Suppressor macrophage (primary cell): ENCODE data around the gene SLC25A45.

Experiments used
- DNase-seq, 4 experiments: peaks; one replicate each; pipeline ENCODE4 v3.0.0-alpha.2; 2020 to 2022
- total RNA-seq, 17 experiments: gene quantifications; one replicate each; lab custom pipeline; 2026; ENCODE audit warnings: mixed read lengths in 6 of 17, inconsistent platforms in 3 of 17; lab: John Stamatoyannopoulos, UW

SLC25A45 gene, protein sequence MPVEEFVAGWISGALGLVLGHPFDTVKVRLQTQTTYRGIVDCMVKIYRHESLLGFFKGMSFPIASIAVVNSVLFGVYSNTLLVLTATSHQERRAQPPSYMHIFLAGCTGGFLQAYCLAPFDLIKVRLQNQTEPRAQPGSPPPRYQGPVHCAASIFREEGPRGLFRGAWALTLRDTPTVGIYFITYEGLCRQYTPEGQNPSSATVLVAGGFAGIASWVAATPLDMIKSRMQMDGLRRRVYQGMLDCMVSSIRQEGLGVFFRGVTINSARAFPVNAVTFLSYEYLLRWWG
- 2.4 to 10.0 (median 5.5) reads per million in 17 experiments for total RNA-seq

DNA sequence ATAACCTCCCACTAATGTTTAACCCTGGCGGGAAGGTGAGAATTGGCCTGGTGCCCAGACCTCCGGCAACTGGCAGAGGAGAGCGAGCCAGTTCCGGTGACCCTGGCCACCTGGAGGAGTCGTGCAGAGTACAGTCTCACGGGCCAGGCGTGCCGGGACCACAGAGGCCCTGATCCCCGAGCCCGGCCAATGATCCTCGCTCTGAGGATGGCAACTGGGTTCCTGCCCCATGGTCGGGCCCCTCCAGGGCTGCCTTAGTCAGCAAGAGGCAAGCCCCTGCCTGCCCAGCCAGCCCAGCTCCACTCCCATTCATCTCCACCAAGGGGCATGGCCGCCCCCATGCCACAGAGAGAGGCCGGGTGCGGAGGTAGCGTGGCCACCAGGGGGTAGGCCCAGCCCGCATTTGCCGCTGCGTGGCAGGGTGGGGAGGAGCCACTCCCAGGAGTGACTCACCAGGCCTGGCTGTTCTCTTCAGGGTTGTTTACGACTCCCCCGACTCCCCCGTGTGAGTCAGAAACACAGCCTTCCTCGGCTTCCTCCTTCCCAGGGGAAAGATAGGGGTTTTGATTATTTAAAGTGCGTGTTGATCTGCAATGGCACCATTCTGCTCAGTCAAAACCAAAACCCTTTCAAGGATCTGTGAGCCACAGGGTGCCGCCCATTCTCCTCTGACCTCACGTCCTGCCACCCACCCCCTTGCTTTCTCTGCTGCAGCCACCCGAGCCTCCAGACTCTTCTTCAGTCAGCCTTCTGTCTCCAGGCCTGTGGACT, at the start of gene SLC25A45:
TSS of gene SLC25A45 (minus strand) at position 614 of the 771 bp plus-strand sequence. CDS start 695 bp downstream, outside the sequence.
- peak; percentile 95 to 98 (median 96) for DNase-seq

DNA sequence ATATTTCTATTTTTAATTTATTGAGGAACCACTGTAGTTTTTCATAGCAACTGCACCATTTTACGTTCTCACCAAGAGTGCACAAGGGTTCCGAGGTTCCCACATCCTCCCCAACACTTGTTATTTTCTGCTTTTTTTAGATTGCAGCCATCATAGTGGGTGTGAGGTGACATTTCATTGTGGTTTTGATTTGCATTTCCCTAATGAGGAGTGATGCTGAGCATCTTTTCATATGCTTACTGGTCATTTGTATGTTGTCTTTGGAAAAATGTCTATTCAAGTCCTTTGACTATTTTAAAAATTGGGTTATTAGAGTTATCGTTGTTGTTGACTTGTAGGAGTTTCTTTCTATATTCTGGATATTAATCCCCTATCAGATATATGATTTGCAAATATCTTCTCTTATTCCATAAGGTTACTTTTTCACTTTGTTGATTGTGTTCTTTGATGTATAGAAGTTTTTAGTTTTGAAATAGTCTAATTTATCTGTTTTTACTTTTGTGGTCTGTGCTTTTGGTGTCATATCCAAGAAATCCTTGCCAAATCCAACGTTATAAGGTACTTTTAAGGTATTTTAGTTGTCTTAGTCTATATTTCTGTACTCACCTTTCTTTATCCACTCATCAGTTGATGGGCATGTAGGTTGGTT, 49.1 kb upstream of the SLC25A45 start:
- peak; percentile 49 to 76 (median 55) for DNase-seq

DNA sequence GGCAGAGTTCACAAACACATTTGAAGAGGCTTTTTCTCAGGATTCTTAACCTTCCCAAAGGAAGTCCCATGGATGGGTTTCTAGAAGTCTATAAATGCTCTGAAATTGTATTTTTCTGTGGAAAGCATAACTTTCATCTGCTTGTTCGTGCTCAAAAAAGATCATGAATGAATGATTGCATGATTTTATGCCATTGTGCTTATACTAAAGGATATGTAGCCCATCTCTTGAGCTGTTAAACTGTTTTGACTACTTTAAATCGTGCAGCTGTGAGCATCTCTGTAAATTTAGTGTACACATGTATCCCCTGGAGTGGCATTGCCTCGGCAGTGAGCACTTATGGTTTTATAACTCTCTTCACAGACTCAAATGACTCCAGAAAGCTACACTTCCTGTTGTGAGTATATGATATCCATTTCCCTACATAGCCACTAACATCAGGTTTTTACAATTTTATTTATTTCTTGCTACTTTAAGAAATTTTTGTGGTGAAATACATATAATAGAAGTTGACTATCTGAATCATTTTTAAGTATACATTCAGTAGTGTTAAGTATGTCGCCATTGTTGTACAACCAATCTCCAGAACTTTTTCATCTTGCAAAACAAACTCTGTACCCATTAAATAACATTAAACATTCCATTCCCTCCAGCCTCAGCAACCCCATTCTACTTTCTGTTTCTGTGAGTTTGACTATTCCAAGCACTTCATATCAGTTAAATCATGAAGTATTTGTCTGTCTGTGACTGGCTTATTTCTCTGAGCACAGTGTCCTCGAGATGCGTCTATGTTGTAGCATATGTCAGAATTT, 48.2 kb upstream of the SLC25A45 start:
- peak; percentile 31 to 66 (median 48) for DNase-seq

DNA sequence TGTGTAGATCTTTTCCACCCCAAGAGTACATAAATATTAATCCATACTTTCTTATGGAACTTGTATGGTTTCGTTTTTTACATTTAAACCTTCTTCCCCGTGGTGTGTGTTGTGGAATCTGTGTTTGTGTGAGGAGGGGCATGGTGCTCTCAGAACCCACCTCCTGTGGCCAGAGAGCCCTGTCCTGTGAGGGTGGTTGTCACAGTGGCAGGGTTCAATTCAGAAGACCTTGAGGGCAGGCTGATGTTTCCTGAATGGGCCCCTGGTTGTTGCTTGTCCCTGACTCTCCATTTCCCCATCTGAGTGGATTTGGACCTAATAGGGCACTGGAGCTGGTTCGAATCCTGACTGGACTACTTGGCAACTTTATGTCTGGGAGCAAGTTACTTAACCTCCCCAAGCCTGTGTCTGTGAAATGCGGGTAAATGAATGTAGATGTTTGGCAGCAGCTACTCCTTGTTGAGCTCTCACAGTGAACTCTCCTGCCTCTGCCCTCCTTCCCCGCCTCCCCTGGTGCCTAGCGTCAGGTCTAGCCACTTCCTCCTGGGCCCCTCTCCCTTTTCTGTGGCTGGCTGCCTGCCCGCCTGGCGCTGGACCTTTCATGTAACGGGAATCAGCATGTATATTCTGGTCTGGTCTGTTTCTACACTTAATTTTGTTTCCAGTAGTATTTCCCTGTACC, 47.4 kb upstream of the SLC25A45 start:
- DNase-seq: peak; percentile 68 to 79 (median 72)

DNA sequence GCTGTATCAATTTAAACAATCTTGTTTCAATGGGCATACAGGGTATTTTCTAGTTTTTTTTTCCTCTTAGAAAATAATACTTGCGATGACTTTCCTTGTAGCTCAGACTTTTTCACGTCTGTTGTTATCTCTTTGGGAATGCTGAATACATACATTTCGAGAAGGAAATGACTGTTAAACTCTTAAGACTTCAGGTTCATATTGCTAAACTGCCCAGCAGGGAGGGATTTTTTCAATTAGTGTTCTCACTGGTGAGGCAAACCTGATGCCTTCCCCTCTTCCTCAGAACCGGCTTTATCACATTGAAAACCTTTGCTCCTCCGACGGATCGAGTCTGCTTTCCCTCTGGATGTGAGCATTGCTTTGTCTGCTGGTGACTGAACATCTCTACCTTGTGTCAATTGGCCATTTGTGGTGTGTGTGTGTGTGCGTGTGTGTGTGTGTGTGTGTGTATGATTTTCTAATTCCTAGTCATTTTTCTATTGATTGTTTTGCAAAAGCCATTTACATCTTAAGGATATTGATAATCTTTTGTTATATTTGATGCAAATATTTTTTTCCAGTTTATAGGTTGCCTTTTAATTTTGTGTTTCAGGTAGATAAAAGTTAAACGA, 46.7 kb upstream of the SLC25A45 start:
- peak; percentile 64 to 71 (median 68) for DNase-seq

DNA sequence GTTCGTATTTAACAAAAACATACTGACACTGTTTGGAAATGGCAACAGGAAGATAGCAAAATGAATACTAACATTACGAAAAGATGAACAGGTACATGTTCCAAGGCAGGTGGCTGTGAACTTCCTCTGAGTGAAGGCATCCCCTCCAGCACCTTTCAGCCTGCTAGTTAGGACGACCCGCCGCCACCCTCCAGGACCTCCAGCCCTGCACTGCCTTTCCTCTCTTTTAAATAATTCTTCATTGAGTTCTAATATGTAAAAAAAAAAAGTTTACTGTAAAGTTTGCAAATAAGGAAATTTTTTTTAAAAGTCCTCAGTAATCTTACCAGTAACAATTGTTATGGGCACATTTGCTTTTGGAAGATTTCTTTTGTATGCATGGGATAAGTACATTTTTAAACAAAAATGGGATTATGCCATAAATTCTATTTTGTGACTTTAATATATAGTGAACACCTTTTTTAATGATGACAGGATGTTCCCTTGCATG, 46.2 kb upstream of the SLC25A45 start:
- DNase-seq: peak in 2 of 4 experiments; percentile 48 to 55

DNA sequence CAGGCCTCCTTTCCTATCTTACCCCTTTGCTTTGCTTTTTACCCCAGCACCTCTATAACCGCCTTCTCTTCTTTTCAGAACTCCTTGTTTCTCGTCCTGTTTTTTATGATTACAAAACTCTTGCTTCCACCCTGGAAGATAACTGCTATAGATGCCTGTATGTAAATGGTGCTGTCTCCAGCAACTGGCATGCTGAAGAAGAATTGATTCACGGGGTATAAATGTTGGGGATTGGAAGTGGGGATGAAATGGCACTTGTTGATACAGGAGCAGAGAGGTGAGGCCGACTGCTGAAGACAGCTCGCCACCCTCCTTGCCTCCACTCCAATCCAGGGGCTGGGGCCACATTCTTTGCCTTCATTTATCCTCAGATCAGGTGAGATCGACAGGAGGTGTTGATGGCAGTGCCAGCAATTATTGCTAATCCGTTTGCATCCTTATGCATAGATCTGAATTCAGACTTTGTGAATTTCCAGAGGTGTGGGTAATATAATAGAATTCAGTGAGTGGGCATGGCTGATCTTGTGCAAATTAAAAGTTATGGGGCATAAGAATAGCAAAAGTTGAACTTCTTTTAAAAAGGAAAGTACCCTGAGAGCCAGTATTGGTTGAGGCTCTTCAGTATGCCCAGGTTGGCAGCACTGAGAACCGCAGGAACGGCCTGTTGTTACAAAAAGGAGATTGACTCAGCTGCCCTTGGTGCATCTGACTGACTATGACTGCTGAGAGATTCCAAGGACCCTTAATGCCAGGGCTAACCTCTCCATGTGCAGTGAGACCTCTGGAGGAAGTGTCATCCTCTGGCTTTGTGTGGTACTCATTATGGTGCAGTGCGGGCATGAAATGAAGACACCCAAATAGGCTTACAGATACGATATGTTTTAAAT, 45.5 kb upstream of the SLC25A45 start:
- DNase-seq: peak; percentile 63 to 71 (median 68)

DNA sequence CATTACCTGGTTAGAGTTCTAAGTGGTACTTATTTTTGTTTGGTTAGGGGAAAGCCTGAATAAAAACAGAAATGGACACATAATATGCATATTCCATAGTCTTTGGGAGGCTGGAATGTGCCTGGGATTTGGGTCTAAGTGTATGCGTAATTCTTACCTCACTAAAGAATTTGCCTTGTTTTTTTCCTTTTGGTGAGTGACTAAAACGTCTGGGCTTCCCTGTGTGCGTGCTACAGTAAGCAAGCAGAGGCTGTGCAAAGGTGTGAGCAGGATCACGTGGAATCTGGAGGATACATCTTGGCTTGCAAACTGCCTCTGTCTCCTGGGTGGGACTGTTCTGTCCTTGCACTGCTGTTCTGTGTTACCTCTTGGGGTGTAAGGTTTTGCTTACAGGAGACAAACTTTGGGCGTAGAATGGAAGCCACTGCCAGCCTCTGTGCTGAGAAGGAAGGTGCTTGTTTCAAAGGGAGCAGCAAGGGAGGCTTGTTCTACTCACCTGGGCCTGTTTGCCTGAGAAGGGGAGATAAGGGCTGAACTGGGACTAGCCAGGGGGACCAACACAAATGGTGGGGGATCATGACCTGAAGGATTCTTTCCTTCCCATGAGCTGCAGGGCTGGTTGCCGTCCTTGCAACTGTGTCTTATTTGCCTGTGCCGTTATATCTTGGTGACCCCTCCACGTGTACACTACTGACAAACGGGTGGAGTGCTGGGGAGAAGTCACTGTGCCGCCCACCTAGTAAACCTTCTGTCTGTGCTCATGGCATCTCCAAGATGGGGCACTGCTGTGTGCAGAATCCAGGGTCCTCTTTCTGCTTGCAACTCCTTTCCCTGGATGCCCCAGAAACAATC, 44.6 kb upstream of the SLC25A45 start:
- peak; percentile 70 to 83 (median 79) for DNase-seq

DNA sequence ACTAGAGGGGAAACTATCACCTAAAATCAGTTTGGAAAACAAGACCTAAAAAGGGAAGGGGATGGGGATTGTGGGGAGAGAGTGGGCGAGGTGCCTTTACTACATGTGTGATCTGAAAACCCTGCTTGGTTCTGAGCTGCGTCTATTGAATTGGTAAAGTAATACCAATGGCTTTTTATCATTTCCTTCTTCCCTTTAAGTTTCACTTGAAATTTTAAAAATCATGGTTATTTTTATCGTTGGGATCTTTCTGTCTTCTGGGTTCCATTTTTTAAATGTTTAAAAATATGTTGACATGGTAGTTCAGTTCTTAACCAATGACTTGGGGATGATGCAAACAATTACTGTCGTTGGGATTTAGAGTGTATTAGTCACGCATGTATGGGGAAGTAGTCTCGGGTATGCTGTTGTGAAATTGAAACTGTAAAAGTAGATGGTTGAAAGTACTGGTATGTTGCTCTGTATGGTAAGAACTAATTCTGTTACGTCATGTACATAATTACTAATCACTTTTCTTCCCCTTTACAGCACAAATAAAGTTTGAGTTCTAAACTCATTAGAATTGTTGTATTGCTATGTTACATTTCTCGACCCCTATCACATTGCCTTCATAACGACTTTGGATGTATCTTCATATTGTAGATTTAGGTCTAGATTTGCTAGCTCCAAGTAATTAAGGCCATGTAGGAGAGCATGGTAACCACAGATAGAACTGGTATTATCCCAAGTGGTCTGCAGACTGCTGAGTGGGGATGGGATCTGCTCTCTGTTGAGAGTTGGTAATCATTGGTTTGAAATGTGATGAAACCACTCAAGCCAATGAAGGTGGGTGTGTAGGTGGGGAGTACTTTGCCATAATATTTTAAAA, 43.8 kb upstream of the SLC25A45 start:
- peak; percentile 62 to 93 (median 84) for DNase-seq

DNA sequence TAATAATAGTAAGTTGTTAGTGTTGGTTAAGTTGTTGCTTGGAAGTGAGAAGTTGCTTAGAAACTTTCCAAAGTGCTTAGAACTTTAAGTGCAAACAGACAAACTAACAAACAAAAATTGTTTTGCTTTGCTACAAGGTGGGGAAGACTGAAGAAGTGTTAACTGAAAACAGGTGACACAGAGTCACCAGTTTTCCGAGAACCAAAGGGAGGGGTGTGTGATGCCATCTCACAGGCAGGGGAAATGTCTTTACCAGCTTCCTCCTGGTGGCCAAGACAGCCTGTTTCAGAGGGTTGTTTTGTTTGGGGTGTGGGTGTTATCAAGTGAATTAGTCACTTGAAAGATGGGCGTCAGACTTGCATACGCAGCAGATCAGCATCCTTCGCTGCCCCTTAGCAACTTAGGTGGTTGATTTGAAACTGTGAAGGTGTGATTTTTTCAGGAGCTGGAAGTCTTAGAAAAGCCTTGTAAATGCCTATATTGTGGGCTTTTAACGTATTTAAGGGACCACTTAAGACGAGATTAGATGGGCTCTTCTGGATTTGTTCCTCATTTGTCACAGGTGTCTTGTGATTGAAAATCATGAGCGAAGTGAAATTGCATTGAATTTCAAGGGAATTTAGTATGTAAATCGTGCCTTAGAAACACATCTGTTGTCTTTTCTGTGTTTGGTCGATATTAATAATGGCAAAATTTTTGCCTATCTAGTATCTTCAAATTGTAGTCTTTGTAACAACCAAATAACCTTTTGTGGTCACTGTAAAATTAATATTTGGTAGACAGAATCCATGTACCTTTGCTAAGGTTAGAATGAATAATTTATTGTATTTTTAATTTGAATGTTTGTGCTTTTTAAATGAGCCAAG, 42.9 kb upstream of the SLC25A45 start:
- DNase-seq: peak; percentile 82 to 92 (median 84)

DNA sequence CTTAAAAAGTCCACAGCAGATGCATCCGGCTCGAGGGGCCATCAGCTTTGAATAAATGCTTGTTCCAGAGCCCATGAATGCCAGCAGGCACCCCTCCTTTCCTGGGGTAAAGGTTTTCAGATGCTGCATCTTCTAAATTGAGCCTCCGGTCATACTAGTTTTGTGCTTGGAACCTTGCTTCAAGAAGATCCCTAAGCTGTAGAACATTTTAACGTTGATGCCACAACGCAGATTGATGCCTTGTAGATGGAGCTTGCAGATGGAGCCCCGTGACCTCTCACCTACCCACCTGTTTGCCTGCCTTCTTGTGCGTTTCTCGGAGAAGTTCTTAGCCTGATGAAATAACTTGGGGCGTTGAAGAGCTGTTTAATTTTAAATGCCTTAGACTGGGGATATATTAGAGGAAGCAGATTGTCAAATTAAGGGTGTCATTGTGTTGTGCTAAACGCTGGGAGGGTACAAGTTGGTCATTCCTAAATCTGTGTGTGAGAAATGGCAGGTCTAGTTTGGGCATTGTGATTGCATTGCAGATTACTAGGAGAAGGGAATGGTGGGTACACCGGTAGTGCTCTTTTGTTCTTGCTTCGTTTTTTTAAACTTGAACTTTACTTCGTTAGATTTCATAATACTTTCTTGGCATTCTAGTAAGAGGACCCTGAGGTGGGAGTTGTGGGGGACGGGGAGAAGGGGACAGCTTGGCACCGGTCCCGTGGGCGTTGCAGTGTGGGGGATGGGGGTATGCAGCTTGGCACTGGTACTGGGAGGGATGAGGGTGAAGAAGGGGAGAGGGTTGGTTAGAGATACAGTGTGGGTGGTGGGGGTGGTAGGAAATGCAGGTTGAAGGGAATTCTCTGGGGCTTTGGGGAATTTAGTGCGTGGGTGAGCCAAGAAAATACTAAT, 42.0 kb upstream of the SLC25A45 start:
- peak; percentile 74 to 78 (median 78) for DNase-seq

DNA sequence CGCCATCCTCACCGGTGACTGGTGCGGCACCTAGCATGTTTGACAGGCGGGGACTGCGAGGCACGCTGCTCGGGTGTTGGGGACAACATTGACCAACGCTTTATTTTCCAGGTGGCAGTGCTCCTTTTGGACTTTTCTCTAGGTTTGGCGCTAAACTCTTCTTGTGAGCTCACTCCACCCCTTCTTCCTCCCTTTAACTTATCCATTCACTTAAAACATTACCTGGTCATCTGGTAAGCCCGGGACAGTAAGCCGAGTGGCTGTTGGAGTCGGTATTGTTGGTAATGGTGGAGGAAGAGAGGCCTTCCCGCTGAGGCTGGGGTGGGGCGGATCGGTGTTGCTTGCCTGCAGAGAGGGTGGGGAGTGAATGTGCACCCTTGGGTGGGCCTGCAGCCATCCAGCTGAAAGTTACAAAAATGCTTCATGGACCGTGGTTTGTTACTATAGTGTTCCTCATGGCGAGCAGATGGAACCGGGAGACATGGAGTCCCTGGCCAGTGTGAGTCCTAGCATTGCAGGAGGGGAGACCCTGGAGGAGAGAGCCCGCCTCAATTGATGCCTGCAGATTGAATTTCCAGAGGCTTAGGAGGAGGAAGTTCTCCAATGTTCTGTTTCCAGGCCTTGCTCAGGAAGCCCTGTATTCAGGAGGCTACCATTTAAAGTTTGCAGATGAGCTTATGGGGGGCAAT, 41.2 kb upstream of the SLC25A45 start:
- DNase-seq: peak; percentile 57 to 65 (median 61)

DNA sequence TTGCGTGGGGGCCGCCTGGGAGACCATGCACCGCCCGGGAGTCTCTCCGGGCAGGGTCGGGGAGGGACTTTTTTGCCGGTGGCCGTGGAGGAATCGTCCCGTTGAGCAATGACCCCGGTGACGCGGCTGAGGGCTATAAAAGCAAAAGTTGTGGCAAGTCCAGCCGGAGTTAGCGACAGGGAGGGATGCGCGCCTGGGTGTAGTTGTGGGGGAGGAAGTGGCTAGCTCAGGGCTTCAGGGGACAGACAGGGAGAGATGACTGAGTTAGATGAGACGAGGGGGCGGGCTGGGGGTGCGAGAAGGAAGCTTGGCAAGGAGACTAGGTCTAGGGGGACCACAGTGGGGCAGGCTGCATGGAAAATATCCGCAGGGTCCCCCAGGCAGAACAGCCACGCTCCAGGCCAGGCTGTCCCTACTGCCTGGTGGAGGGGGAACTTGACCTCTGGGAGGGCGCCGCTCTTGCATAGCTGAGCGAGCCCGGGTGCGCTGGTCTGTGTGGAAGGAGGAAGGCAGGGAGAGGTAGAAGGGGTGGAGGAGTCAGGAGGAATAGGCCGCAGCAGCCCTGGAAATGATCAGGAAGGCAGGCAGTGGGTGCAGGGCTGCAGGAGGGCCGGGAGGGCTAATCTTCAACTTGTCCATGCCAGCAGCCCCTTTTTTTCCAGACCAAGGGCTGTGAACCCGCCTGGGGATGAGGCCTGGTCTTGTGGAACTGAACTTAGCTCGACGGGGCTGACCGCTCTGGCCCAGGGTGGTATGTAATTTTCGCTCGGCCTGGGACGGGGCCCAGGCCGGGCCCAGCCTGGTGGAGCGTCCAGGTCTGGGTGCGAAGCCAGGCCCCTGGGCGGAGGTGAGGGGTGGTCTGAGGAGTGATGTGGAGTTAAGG, 40.4 kb upstream of the SLC25A45 start, which contains the start of gene NEAT1:
TSS of gene NEAT1 (plus strand) at position 166 of the 883 bp plus-strand sequence.
- peak; percentile 92 to 97 (median 96) for DNase-seq
